NT2/D1 (cell line): ENCODE results near the gene C17orf75.

ENCODE experiments used
- DNase-seq: peaks from one replicate; pipeline ENCODE4 v3.0.0-alpha.2; 2011; ENCODE audit warnings: low read depth, low spot score
- H3K27me3 ChIP-seq: 2 replicates; pipeline ENCODE4 v1.6.0; 2011; ENCODE audit warnings: mild to moderate bottlenecking; ENCODE audit not compliant: insufficient read length, insufficient read depth
- H3K36me3 ChIP-seq: 2 replicates; pipeline ENCODE4 v1.6.1; 2011; ENCODE audit warnings: mild to moderate bottlenecking, low read length, mixed read lengths; ENCODE audit not compliant: insufficient read depth, insufficient read length
- H3K4me1 ChIP-seq: 2 replicates; pipeline ENCODE4 v1.5.1; 2011; ENCODE audit not compliant: insufficient read depth, insufficient read length
- H3K4me3 ChIP-seq: 2 replicates; pipeline ENCODE4 v1.5.1; 2011; ENCODE audit warnings: low read depth; ENCODE audit not compliant: insufficient read length
- H3K9ac ChIP-seq: 2 replicates; pipeline ENCODE4 v1.6.0; 2011; ENCODE audit warnings: low read depth; ENCODE audit not compliant: insufficient read length
- H3K9me3 ChIP-seq: 2 replicates; pipeline ENCODE4 v1.5.1; 2011; ENCODE audit warnings: mild to moderate bottlenecking, low read length; ENCODE audit not compliant: insufficient read depth
- SUZ12 ChIP-seq: IDR thresholded peaks from 2 replicates; pipeline ENCODE4 v1.6.1; 2011; ENCODE audit not compliant: insufficient read length, insufficient read depth; ENCODE audit errors: extremely low read depth
- YY1 ChIP-seq: IDR thresholded peaks from 2 replicates; pipeline ENCODE4 v1.6.1; 2011; ENCODE audit not compliant: insufficient read length, insufficient read depth
- ZNF274 ChIP-seq: IDR thresholded peaks from 2 replicates; pipeline ENCODE4 v1.6.1; 2011; ENCODE audit warnings: mild to moderate bottlenecking, low read depth, low read length

The C17orf75 gene

GRCh38 chr17:32341141-32341856, 674 bp downstream of the C17orf75 start:
- H3K9me3 ChIP-seq = no peaks in the 10 kb centered on the region
- H3K27me3 ChIP-seq = no peaks in the 10 kb centered on the region
- DNase-seq = no peak
- TF ChIP-seq SUZ12 = no peak
- no peak for TF ChIP-seq ZNF274
- no peak for TF ChIP-seq YY1
- peaks cover 24% of the 10 kb centered on the region for H3K36me3 ChIP-seq
- H3K9ac ChIP-seq = peak overlapping the region; percentile 96
- H3K4me1 ChIP-seq = no peaks in the 10 kb centered on the region
- peak overlapping the region; percentile 77 for H3K4me3 ChIP-seq

GRCh38 chr17:32335687-32336086, 6.3 kb downstream of the C17orf75 start:
- Histone ChIP-seq H3K36me3 (peaks cover 49% of the 10 kb centered on the region), H3K4me3 (no peak overlapping the region), H3K4me1 (no peaks in the 10 kb centered on the region), H3K9ac (no peak overlapping the region), H3K27me3 (no peaks in the 10 kb centered on the region), H3K9me3 (no peaks in the 10 kb centered on the region)
- TF ChIP-seq ZNF274 = no peak
- TF ChIP-seq YY1 = no peak
- TF ChIP-seq SUZ12 = no peak
- DNase-seq = no peak

GRCh38 chr17:32335046-32335445, 6.9 kb downstream of the C17orf75 start:
- H3K4me1 ChIP-seq = no peaks in the 10 kb centered on the region
- peaks cover 49% of the 10 kb centered on the region for H3K36me3 ChIP-seq
- H3K27me3 ChIP-seq = no peaks in the 10 kb centered on the region
- no peak overlapping the region for H3K4me3 ChIP-seq
- H3K9me3 ChIP-seq = no peaks in the 10 kb centered on the region
- DNase-seq = no peak
- H3K9ac ChIP-seq = no peak overlapping the region
- no peak for TF ChIP-seq SUZ12
- no peak for TF ChIP-seq ZNF274

GRCh38 chr17:32333187-32333586, 8.8 kb downstream of the C17orf75 start:
- TF ChIP-seq SUZ12 (no peak), ZNF274 (no peak), YY1 (no peak)
- no peaks in the 10 kb centered on the region for H3K4me1 ChIP-seq
- H3K9ac ChIP-seq = no peak overlapping the region
- no peak overlapping the region for H3K4me3 ChIP-seq
- peaks cover 42% of the 10 kb centered on the region for H3K36me3 ChIP-seq
- no peaks in the 10 kb centered on the region for H3K9me3 ChIP-seq
- H3K27me3 ChIP-seq = no peaks in the 10 kb centered on the region
- no peak for DNase-seq

GRCh38 chr17:32331243-32332040, 10.5 kb downstream of the C17orf75 start:
- H3K4me1 ChIP-seq = no peaks in the 10 kb centered on the region
- H3K4me3 ChIP-seq = no peak overlapping the region
- no peak for DNase-seq
- H3K27me3 ChIP-seq = no peaks in the 10 kb centered on the region
- H3K9ac ChIP-seq = peak overlapping the region; percentile 17
- TF ChIP-seq SUZ12 (no peak), YY1 (no peak), ZNF274 (no peak)
- no peaks in the 10 kb centered on the region for H3K9me3 ChIP-seq
- H3K36me3 ChIP-seq = peaks cover 27% of the 10 kb centered on the region

GRCh38 chr17:32330147-32330546, 11.8 kb downstream of the C17orf75 start:
- H3K9me3 ChIP-seq = no peaks in the 10 kb centered on the region
- no peaks in the 10 kb centered on the region for H3K4me1 ChIP-seq
- peaks cover 19% of the 10 kb centered on the region for H3K36me3 ChIP-seq
- no peak for TF ChIP-seq SUZ12
- no peak for TF ChIP-seq ZNF274
- TF ChIP-seq YY1 = no peak
- H3K9ac ChIP-seq = no peak overlapping the region
- no peaks in the 10 kb centered on the region for H3K27me3 ChIP-seq
- no peak overlapping the region for H3K4me3 ChIP-seq
- no peak for DNase-seq

GRCh38 chr17:32327911-32328310, 14.1 kb downstream of the C17orf75 start:
- DNase-seq = no peak
- no peak overlapping the region for H3K9ac ChIP-seq
- TF ChIP-seq ZNF274 (no peak), SUZ12 (no peak), YY1 (no peak)
- H3K27me3 ChIP-seq = no peaks in the 10 kb centered on the region
- peaks cover 2% of the 10 kb centered on the region for H3K4me1 ChIP-seq
- no peak overlapping the region for H3K4me3 ChIP-seq
- H3K36me3 ChIP-seq = peaks cover under 1% of the 10 kb centered on the region
- H3K9me3 ChIP-seq = no peaks in the 10 kb centered on the region
